Measurements from ENCODE around the gene ABCD2. TPM values are rescaled to one million over a fixed set of nuclear protein-coding genes. Genes with fewer than 3 reads are reported as not detected.

Gene ABCD2
- polyA plus RNA-seq, 1 experiment: not detected

DNA sequence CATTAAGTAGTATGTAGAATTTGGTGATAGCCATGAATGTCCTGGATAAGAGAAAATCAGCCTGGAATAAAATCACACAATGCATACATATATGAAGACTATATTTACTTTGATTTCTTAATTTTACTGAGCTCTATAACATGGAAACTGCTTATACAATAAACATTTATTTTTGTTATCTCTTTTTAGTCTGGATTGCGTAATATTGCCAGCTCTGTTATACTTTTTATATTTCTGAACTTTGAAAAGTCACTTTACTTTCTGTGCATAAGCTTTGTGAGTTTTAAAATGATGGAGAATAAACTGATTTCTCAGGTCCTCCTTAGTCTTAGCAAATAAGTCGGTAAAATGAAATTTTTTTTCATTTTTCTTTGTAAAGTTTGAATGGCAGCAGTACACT lies 19.2 kb upstream of the ABCD2 start:
- H3K36me3 ChIP-seq (ENCODE audit: control insufficient read depth, insufficient read depth, low read length): no peaks in the 10 kb centered on the region
- CTCF ChIA-PET: no interaction called here
- no peak for DNase-seq (ENCODE audit: low read depth)
- TF ChIP-seq, protein P1, sequence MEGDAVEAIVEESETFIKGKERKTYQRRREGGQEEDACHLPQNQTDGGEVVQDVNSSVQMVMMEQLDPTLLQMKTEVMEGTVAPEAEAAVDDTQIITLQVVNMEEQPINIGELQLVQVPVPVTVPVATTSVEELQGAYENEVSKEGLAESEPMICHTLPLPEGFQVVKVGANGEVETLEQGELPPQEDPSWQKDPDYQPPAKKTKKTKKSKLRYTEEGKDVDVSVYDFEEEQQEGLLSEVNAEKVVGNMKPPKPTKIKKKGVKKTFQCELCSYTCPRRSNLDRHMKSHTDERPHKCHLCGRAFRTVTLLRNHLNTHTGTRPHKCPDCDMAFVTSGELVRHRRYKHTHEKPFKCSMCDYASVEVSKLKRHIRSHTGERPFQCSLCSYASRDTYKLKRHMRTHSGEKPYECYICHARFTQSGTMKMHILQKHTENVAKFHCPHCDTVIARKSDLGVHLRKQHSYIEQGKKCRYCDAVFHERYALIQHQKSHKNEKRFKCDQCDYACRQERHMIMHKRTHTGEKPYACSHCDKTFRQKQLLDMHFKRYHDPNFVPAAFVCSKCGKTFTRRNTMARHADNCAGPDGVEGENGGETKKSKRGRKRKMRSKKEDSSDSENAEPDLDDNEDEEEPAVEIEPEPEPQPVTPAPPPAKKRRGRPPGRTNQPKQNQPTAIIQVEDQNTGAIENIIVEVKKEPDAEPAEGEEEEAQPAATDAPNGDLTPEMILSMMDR (IDR thresholded peaks at IDR 0.05; ENCODE audit: insufficient read depth, low read depth, low read length): no peak
- POLR2A ChIA-PET: no interaction called here
- H3K4me3 ChIP-seq (ENCODE audit: low read depth, low read length): no peak overlapping the region
- H3K27me3 ChIP-seq (ENCODE audit: control insufficient read depth, insufficient read depth, low read length): no peaks in the 10 kb centered on the region

GRCh38 chr12:39638178-39638577 lies 18.6 kb upstream of the ABCD2 start:
- DNase-seq (ENCODE audit: low read depth): no peak
- H3K36me3 ChIP-seq (ENCODE audit: control insufficient read depth, insufficient read depth, low read length): no peaks in the 10 kb centered on the region
- POLR2A ChIA-PET: no interaction called here
- TF ChIP-seq, protein P1 (IDR thresholded peaks at IDR 0.05; ENCODE audit: insufficient read depth, low read depth, low read length): no peak
- no peaks in the 10 kb centered on the region for H3K27me3 ChIP-seq (ENCODE audit: control insufficient read depth, insufficient read depth, low read length)
- no peak overlapping the region for H3K4me3 ChIP-seq (ENCODE audit: low read depth, low read length)
- CTCF ChIA-PET: no interaction called here

DNA sequence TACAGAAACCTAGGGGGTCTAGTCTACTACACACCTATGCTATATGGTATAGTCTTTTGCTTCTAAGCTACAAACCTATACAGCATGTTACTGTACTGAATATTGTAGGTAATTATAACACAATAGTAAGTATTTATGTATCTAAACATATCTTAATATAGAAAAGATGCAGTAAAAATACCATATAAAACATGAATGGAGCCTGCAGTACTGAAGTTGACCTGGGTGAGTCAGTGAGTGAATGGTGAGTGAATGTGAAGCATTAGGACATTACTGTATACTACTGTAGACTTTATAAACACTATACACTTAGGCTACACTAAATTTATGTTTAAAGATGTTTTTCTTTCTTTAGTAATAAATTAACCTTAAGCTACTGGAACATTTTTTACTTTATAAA lies 13.1 kb upstream of the ABCD2 start:
- CTCF ChIA-PET: no interaction called here
- POLR2A ChIA-PET: no interaction called here

GRCh38 chr12:39628836-39629235 lies 9.2 kb upstream of the ABCD2 start:
- no peaks in the 10 kb centered on the region for H3K27me3 ChIP-seq (ENCODE audit: control insufficient read depth, insufficient read depth, low read length)
- no peak overlapping the region for H3K4me3 ChIP-seq (ENCODE audit: low read depth, low read length)
- no peaks in the 10 kb centered on the region for H3K36me3 ChIP-seq (ENCODE audit: control insufficient read depth, insufficient read depth, low read length)
- CTCF ChIA-PET: no interaction called here
- TF ChIP-seq, protein P1 (IDR thresholded peaks at IDR 0.05; ENCODE audit: insufficient read depth, low read depth, low read length): no peak
- POLR2A ChIA-PET: no interaction called here
- no peak for DNase-seq (ENCODE audit: low read depth)

More for the DNA sequence above, 13.1 kb upstream of the ABCD2 start:
- Histone ChIP-seq H3K4me3 (ENCODE audit: low read depth, low read length) (no peak overlapping the region), H3K27me3 (ENCODE audit: control insufficient read depth, insufficient read depth, low read length) (no peaks in the 10 kb centered on the region), H3K36me3 (ENCODE audit: control insufficient read depth, insufficient read depth, low read length) (no peaks in the 10 kb centered on the region)
- DNase-seq (ENCODE audit: low read depth): no peak
- TF ChIP-seq, protein P1 (IDR thresholded peaks at IDR 0.05; ENCODE audit: insufficient read depth, low read depth, low read length): no peak

- Histone ChIP-seq H3K4me3 (ENCODE audit: low read depth, low read length) (no peak overlapping the region), H3K36me3 (ENCODE audit: control insufficient read depth, insufficient read depth, low read length) (no peaks in the 10 kb centered on the region), H3K27me3 (ENCODE audit: control insufficient read depth, insufficient read depth, low read length) (no peaks in the 10 kb centered on the region)
- TF ChIP-seq, protein P1 (IDR thresholded peaks at IDR 0.05; ENCODE audit: insufficient read depth, low read depth, low read length): no peak
- ChIA-PET POLR2A (no interaction called here), CTCF (no interaction called here)
- DNase-seq (ENCODE audit: low read depth): no peak
Observed at GRCh38 chr12:39627914-39628313, 8.3 kb upstream of the ABCD2 start.

Measured in BJ (cell line).